Measurements from ENCODE around the gene ATXN1.
A peak's percentile ranks its signal among the peaks of the same experiment; 100 is the strongest.

Gene ATXN1

DNA sequence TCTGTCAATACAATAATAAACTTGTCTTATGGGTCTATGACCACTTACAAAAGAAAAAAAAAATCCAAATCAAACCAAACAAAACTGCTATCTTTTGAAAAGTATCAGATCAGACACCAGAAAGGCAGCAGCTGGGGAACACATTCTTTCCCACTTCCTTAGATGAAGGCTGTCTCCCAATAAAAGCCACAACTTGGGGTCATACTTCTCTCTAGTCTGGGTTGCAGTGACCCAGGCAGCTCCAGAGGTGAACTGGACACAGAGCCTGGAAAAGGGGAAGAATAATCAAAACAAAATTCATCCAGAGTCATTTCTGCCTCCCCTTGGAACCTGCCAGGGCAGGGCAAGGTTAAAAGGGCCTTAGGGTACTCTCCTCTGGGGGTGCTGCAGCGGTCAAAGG lies 19.1 kb downstream of the ATXN1 start:
- no peak for DNase-seq

- DNase-seq = no peak
Observed at GRCh38 chr6:16741112-16742016, 19.9 kb downstream of the ATXN1 start.

GRCh38 chr6:16740097-16740496 lies 21.2 kb downstream of the ATXN1 start:
- no peak for DNase-seq

DNA sequence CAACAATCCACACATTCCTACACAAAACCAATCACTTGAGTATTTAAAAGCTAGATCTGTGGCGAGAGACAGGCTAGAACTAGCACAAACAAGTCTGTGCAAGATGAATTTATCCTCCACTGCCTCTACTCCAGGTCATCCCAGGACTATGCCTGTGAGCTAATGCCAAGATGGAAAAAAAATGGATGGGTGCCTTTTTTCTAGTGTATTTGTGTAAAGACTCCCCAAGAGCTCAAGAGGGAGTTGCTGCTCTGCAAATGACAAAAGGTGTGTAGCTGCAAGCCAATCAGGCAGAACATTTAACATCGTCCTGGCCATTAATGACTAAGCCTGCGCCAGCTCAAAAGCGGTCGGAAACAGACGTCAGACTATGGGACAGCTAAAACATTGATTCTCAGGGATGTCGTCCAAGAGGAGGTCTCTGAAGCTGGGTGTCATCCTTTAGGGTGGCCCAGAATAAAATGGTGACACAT lies 21.9 kb downstream of the ATXN1 start:
- no peak for DNase-seq

GRCh38 chr6:16737925-16738324 lies 23.3 kb downstream of the ATXN1 start:
- DNase-seq = no peak

GRCh38 chr6:16736856-16737775 lies 24.1 kb downstream of the ATXN1 start:
- DNase-seq = no peak

- DNase-seq = no peak
Observed at GRCh38 chr6:16735014-16735413, 26.2 kb downstream of the ATXN1 start.

- DNase-seq = no peak
Observed at GRCh38 chr6:16733085-16733484, 28.2 kb downstream of the ATXN1 start.

DNA sequence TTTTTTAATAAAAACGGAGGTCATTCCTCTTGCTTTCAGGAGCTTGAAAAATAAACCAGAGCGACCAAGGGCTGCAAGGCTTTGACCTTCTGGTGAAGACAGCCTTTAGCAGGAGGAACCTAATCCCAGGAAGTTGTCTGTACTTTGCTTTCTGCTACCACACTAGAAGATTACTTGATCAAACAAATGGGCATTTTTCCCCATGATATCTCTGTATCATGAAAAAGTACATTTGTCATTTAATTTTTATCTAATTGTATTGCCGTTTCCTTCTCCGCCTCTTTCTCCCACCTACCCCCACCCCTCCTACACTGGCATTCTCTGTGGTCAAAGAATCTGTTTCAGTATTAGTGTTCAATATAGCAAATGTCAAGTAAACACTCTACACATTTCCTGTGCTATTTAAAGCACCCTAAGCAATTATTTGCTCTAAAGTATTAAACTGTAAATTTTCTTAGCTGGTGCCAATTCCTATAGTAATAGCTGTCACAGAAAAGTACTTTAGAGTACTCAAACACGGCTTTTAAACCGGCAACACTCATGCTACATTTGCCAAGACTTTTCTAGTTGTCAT lies 29.7 kb downstream of the ATXN1 start:
- DNase-seq = peak; percentile 26

- no peak for DNase-seq
Observed at GRCh38 chr6:16730738-16731477, 30.4 kb downstream of the ATXN1 start.

GRCh38 chr6:16729744-16730143 lies 31.5 kb downstream of the ATXN1 start:
- DNase-seq = no peak

- DNase-seq = no peak
Observed at GRCh38 chr6:16729183-16729691, 32.0 kb downstream of the ATXN1 start.

GRCh38 chr6:16728513-16729182 lies 32.6 kb downstream of the ATXN1 start:
- DNase-seq = no peak

GRCh38 chr6:16727996-16728395 lies 33.3 kb downstream of the ATXN1 start:
- no peak for DNase-seq

DNA sequence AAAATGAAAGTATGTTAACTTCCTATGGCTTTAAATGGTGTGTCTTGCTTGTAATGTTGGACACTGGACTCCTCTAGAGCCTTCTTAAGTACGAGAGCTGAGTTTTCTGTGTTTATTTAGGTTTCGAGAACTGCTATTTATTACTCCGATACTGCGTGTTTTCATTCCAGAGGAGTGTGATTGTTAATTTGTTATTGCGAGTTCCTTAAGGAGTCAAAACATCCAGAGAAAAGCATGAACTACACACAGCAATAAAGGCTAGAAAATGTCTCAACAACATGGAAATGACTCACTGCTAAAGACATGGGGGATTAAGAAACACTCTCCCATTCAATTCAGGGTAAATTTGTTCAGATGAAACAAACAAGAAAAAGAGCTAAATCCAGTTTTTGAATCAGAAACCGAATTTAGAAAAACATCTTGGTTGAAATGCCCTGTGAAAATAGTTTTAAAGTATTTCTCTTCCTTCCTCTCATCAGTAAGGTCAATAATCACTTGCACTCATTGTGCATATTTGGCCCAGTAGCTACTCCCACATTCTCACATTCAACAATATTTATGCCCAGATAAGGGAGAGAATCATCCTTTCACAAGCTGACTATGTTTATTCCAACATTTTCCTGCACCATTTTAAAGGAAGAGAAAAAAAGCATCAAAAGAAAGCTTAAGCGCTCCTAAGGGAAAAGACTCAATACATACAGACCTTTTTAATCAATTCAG lies 36.0 kb downstream of the ATXN1 start:
- DNase-seq = no peak

- DNase-seq = no peak
Observed at GRCh38 chr6:16723826-16724225, 37.4 kb downstream of the ATXN1 start.

DNA sequence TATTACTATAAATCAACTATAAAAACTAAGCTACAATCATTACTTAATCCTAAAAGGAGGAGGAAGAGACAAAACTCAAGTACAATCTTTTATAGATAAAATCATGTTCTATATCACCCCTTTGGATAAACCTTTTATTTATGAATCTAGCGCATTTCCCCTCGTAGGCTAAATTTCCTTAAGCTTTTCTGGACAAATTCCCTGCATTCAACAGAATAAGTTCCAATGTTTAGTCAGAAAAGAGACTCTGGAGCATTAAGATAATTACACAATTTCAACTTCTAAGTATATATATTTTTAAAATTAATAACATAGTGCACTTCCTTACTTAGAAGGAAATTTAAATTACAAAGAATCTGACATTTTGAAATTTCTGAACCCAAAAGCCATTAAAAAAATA lies 37.9 kb downstream of the ATXN1 start:
- DNase-seq = no peak

GRCh38 chr6:16722630-16723029 lies 38.6 kb downstream of the ATXN1 start:
- no peak for DNase-seq

DNA sequence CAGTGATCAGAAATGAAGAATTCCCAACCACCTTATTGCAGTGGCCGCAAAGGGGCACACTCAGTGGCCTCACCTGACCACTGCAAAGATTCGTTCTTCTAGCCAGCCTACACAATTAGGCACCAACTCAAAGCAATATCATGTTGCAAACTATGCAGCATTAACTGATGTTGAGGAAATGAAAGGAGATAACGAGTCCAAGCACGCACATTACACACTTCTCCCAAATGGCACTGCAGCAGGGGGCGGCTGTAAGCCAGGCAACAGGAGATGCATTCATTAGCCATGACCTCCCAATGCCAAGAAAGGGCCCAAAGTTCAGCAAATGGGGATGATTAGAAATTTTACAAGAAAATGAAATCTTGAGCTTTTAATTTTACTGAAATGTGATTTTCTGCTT lies 39.3 kb downstream of the ATXN1 start:
- DNase-seq = no peak

- DNase-seq = no peak
Observed at GRCh38 chr6:16720861-16721260, 40.4 kb downstream of the ATXN1 start.

DNA sequence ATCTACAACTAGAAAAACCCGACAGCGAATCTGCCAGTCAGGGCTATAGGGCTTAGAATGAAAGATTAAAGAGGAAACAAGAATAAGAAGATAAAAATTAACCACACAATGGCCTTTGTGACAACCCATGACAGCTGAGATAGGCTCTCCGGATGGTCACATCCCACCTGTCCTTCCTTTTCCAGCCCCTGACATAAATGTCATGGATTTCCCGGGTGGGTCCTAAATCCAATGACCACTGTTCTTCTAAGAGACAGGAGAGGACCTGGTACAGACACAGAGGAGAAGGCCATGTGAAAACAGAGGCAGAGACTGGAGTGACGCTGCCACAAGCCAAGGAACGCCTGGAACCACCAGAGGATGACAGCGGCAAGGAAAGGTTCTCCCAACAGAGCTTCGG lies 41.8 kb downstream of the ATXN1 start:
- no peak for DNase-seq
